Neural progenitor cell (in vitro differentiated cells): ENCODE measurements around the gene ATF4. TPM values are rescaled to one million over a fixed set of nuclear protein-coding genes. Genes with fewer than 3 reads are reported as not detected.
A peak's percentile ranks its signal among the peaks of the same experiment; 100 is the strongest.

Experiments used
- DNase-seq: peaks from one replicate; pipeline ENCODE4 v3.0.0-alpha.2; 2016; ENCODE audit warnings: low spot score
- H2AFZ ChIP-seq: fragments of 200-600 bp; sonication (generic); replicated peaks from 2 replicates; pipeline ENCODE4 v1.6.1; 2016; ENCODE audit warnings: antibody characterized with exemption
- H3F3A ChIP-seq: fragments of 200-600 bp; sonication (generic); 2 replicates; pipeline ENCODE4 v1.6.1; 2016; ENCODE audit warnings: antibody characterized with exemption, low read depth
- H3K27ac ChIP-seq: fragments of 200-600 bp; sonication (generic); 2 replicates; pipeline ENCODE4 v1.5.1; 2016; ENCODE audit warnings: mild to moderate bottlenecking
- H3K27me3 ChIP-seq: fragments of 200-600 bp; sonication (generic); 2 replicates; pipeline ENCODE4 v1.6.1; 2016; ENCODE audit warnings: mild to moderate bottlenecking, moderate library complexity
- H3K36me3 ChIP-seq: fragments of 200-600 bp; sonication (generic); 2 replicates; pipeline ENCODE4 v1.5.1; 2016
- H3K4me1 ChIP-seq: fragments of 200-600 bp; sonication (generic); 2 replicates; pipeline ENCODE4 v1.6.1; 2016; ENCODE audit warnings: mixed run types
- H3K4me2 ChIP-seq: fragments of 200-600 bp; sonication (generic); 2 replicates; pipeline ENCODE4 v1.6.1; 2016
- H3K4me3 ChIP-seq: fragments of 200-600 bp; sonication (generic); 2 replicates; pipeline ENCODE4 v1.5.1; 2016
- H3K79me2 ChIP-seq: fragments of 200-600 bp; sonication (generic); 2 replicates; pipeline ENCODE4 v1.6.1; 2016; ENCODE audit warnings: low read depth
- H3K9ac ChIP-seq: fragments of 200-600 bp; sonication (generic); 2 replicates; pipeline ENCODE4 v1.6.1; 2016
- H3K9me3 ChIP-seq: fragments of 200-600 bp; sonication (generic); 2 replicates; pipeline ENCODE4 v1.5.1; 2016; ENCODE audit warnings: low read depth
- H4K20me1 ChIP-seq: fragments of 200-600 bp; sonication (generic); 2 replicates; pipeline ENCODE4 v1.6.1; 2016; ENCODE audit warnings: low read depth
- H3K27ac Mint-ChIP-seq: 3 replicates; pipeline ENCODE4 v1.8.0; 2021; ENCODE audit warnings: mixed read lengths
- H3K27me3 Mint-ChIP-seq: 2 replicates; pipeline ENCODE4 v1.8.0; 2022; ENCODE audit warnings: low read depth, mild to moderate bottlenecking, inconsistent platforms, moderate library complexity, mixed read lengths; ENCODE audit not compliant: insufficient read depth
- H3K36me3 Mint-ChIP-seq: 3 replicates; pipeline ENCODE4 v1.8.0; 2021; ENCODE audit warnings: mixed read lengths
- H3K4me1 Mint-ChIP-seq: 3 replicates; pipeline ENCODE4 v1.8.0; 2021; ENCODE audit warnings: mixed read lengths
- H3K4me3 Mint-ChIP-seq: 3 replicates; pipeline ENCODE4 v1.8.0; 2021; ENCODE audit warnings: mild to moderate bottlenecking, moderate library complexity, mixed read lengths
- H3K9me3 Mint-ChIP-seq: 3 replicates; pipeline ENCODE4 v1.8.0; 2020; ENCODE audit warnings: mixed read lengths
- CTCF ChIP-seq: fragments of 200-600 bp; sonication (generic); IDR thresholded peaks from 2 replicates; pipeline ENCODE4 v1.5.1; 2017; ENCODE audit warnings: antibody characterized with exemption, mild to moderate bottlenecking
- EZH2 ChIP-seq: fragments of 200-600 bp; sonication (generic); IDR thresholded peaks from 2 replicates; pipeline ENCODE4 v1.6.1; 2017; ENCODE audit warnings: antibody characterized with exemption, mild to moderate bottlenecking, moderate library complexity
- EZH2phosphoT487 ChIP-seq: fragments of 200-600 bp; sonication (generic); IDR thresholded peaks from 2 replicates; pipeline ENCODE4 v1.6.1; 2017; ENCODE audit warnings: antibody characterized with exemption
- total RNA-seq: library from RNA; depleted of rRNA; stranded (reverse); fragments of >200 nt; gene quantifications from 2 replicates; pipeline ENCODE4 v1.2.3, GENCODE V29; 2015; ENCODE audit warnings: low replicate concordance

The ATF4 gene
- total RNA-seq, 1 donor from 2014 or later, result 189 TPM

DNA sequence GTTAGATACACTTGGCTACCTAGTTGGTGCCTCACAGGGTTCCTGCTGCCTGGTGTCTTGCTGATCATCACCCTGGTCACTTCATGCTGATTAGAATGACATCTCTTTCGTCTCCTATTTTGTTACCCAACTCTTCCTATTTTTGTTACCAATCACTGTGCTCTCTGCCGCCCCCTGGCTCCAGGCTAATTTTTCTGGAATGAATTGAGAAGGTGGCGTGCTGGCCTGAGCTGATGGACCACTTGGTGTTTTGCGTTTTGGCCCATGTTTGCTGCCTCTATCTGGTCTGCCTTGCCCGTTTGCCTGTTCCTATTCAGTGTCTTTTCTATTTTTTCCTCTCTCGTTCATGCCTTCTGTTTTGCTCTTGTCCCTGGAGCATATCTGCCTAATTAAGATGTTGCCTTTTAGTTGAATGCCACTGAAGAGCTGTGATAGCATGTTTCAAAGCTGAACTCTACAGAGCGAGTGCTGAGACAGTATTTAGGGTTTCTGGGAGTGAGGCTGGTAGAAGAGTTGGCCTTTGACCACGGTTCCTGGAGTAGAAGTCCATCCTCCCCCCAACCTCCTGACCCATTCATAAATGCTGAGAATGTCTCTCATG lies 5.9 kb upstream of the ATF4 start:
- Histone ChIP-seq H3K9ac (no peak overlapping the region), H3K36me3 (no peaks in the 10 kb centered on the region), H2AFZ (no peak overlapping the region), H3K9me3 (no peaks in the 10 kb centered on the region), H3F3A (peaks cover 31% of the 10 kb centered on the region), H4K20me1 (peaks cover 44% of the 10 kb centered on the region), H3K4me1 (peaks cover 4% of the 10 kb centered on the region), H3K27ac (no peak overlapping the region), H3K79me2 (peaks cover 19% of the 10 kb centered on the region), H3K4me3 (no peak overlapping the region), H3K27me3 (no peaks in the 10 kb centered on the region), H3K4me2 (no peak overlapping the region)
- H3K9me3 Mint-ChIP-seq, result no peaks in the 10 kb centered on the region
- peak; percentile 62 for DNase-seq
- H3K27ac Mint-ChIP-seq, result no peak overlapping the region
- TF ChIP-seq CTCF (peak; percentile 76), EZH2phosphoT487 (no peak)
- H3K4me1 Mint-ChIP-seq, result peaks cover 13% of the 10 kb centered on the region
- peaks cover 7% of the 10 kb centered on the region for H3K27me3 Mint-ChIP-seq
- peaks cover 37% of the 10 kb centered on the region for H3K36me3 Mint-ChIP-seq
- H3K4me3 Mint-ChIP-seq, result peak overlapping the region; percentile 22

- Mint-ChIP-seq H3K9me3 (peaks cover 2% of the 10 kb centered on the region), H3K27me3 (peaks cover 11% of the 10 kb centered on the region), H3K36me3 (peaks cover 33% of the 10 kb centered on the region), H3K27ac (no peak overlapping the region), H3K4me3 (no peak overlapping the region), H3K4me1 (peaks cover 13% of the 10 kb centered on the region)
- H3K4me2 ChIP-seq, result no peak overlapping the region
- peaks cover 35% of the 10 kb centered on the region for H4K20me1 ChIP-seq
- H3K4me1 ChIP-seq, result peaks cover 4% of the 10 kb centered on the region
- no peak overlapping the region for H3K27ac ChIP-seq
- peaks cover 35% of the 10 kb centered on the region for H3F3A ChIP-seq
- no peak overlapping the region for H3K9ac ChIP-seq
- H2AFZ ChIP-seq, result no peak overlapping the region
- H3K9me3 ChIP-seq, result no peaks in the 10 kb centered on the region
- no peaks in the 10 kb centered on the region for H3K36me3 ChIP-seq
- peaks cover 20% of the 10 kb centered on the region for H3K79me2 ChIP-seq
- TF ChIP-seq EZH2phosphoT487 (no peak), EZH2 (no peak), CTCF (no peak)
- H3K4me3 ChIP-seq, result no peak overlapping the region
- no peak for DNase-seq
- H3K27me3 ChIP-seq, result no peaks in the 10 kb centered on the region
Observed at GRCh38 chr22:39515266-39516050, 4.9 kb upstream of the ATF4 start.

- Histone ChIP-seq H3K27me3 (no peaks in the 10 kb centered on the region), H3F3A (peaks cover 50% of the 10 kb centered on the region), H3K4me1 (peaks cover 14% of the 10 kb centered on the region), H3K27ac (no peak overlapping the region), H3K4me3 (no peak overlapping the region), H3K9me3 (no peaks in the 10 kb centered on the region), H3K9ac (no peak overlapping the region), H3K4me2 (no peak overlapping the region), H4K20me1 (peaks cover 45% of the 10 kb centered on the region), H3K36me3 (peaks cover 8% of the 10 kb centered on the region), H2AFZ (no peak overlapping the region), H3K79me2 (peaks cover 40% of the 10 kb centered on the region)
- peaks cover 26% of the 10 kb centered on the region for H3K4me1 Mint-ChIP-seq
- no peak overlapping the region for H3K4me3 Mint-ChIP-seq
- peaks cover 38% of the 10 kb centered on the region for H3K36me3 Mint-ChIP-seq
- DNase-seq, result no peak
- peaks cover 17% of the 10 kb centered on the region for H3K27me3 Mint-ChIP-seq
- H3K9me3 Mint-ChIP-seq, result peaks cover 2% of the 10 kb centered on the region
- no peak overlapping the region for H3K27ac Mint-ChIP-seq
- TF ChIP-seq EZH2phosphoT487, result no peak
- TF ChIP-seq CTCF, result no peak
- TF ChIP-seq EZH2, result no peak
Observed at GRCh38 chr22:39517470-39517869, 2.9 kb upstream of the ATF4 start.
